Measurements from ENCODE around the gene FHAD1. TPM values are rescaled to one million over a fixed set of nuclear protein-coding genes. Genes with fewer than 3 reads are reported as not detected.

FHAD1 gene
- total and polyA plus RNA-seq, 10 of the 15 experiments (the other 5 are each of a cell fraction or from before 2014, with no cell fraction given) = 0.09 to 1.0 (median 0.32) TPM; not detected in 2

DNA sequence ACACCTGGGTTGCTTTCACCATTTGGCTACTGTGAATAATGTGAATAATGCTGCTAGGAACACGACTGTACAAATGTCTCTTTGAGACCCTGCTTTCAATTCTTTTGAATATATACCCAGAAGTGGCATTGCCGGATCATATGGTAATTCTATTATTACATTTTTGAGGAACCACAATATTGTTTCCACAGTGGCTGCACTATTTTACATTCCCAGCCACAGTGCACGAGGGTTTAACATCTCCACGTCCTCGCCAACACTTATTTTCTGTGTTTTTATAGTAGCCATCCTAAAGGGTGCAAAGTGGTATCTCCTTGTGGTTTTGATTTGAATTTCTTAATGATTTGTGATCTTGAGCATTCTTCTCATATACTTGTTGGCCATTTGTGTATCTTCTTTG is 15.7 kb downstream of the FHAD1 start:
- Histone ChIP-seq H2AFZ (ENCODE audit: control insufficient read depth, low read depth, low read length) (no peak overlapping the region), H3K4me1 (ENCODE audit: control insufficient read depth, insufficient read depth, low read length) (peaks cover 19% of the 10 kb centered on the region), H3K27me3 (replicated peaks in 1 of 2; ENCODE audit: control insufficient read depth in 2 of 2, insufficient read depth in 2 of 2, low read length in 1 of 2) (no peaks in the 10 kb centered on the region), H3K9me3 (replicated peaks; ENCODE audit: control insufficient read depth, insufficient read depth, low read length) (peaks cover 1% of the 10 kb centered on the region; the same call in 1 of the 3 replicates), H4K20me1 (ENCODE audit: control insufficient read depth, insufficient read depth) (no peaks in the 10 kb centered on the region), H3K4me2 (ENCODE audit: control insufficient read depth, insufficient read depth) (no peak overlapping the region), H3K79me2 (ENCODE audit: control insufficient read depth, insufficient read depth, low read length) (no peaks in the 10 kb centered on the region), H3K9ac (ENCODE audit: control insufficient read depth, insufficient read depth, low read length) (no peak overlapping the region), H3K4me3 (no peak overlapping the region), H3K27ac (ENCODE audit: control insufficient read depth, insufficient read depth) (no peak overlapping the region), H3K36me3 (ENCODE audit: control insufficient read depth in 2 of 2, insufficient read depth in 2 of 2, low read length in 1 of 2) (no peaks in the 10 kb centered on the region)
- TF ChIP-seq MTA2 (IDR thresholded peaks at IDR 0.05; ENCODE audit: low read depth) (no peak), STAT3 (IDR thresholded peaks at IDR 0.05; ENCODE audit: low read depth, low read length) (no peak)
- TF ChIP-seq, protein P1, sequence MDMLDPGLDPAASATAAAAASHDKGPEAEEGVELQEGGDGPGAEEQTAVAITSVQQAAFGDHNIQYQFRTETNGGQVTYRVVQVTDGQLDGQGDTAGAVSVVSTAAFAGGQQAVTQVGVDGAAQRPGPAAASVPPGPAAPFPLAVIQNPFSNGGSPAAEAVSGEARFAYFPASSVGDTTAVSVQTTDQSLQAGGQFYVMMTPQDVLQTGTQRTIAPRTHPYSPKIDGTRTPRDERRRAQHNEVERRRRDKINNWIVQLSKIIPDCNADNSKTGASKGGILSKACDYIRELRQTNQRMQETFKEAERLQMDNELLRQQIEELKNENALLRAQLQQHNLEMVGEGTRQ (IDR thresholded peaks at IDR 0.05; ENCODE audit: borderline replicate concordance, low read depth, low read length) = no peak
- TF ChIP-seq, protein P2, sequence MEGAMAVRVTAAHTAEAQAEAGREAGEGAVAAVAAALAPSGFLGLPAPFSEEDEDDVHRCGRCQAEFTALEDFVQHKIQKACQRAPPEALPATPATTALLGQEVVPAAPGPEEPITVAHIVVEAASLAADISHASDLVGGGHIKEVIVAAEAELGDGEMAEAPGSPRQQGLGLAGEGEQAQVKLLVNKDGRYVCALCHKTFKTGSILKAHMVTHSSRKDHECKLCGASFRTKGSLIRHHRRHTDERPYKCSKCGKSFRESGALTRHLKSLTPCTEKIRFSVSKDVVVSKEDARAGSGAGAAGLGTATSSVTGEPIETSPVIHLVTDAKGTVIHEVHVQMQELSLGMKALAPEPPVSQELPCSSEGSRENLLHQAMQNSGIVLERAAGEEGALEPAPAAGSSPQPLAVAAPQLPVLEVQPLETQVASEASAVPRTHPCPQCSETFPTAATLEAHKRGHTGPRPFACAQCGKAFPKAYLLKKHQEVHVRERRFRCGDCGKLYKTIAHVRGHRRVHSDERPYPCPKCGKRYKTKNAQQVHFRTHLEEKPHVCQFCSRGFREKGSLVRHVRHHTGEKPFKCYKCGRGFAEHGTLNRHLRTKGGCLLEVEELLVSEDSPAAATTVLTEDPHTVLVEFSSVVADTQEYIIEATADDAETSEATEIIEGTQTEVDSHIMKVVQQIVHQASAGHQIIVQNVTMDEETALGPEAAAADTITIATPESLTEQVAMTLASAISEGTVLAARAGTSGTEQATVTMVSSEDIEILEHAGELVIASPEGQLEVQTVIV (IDR thresholded peaks at IDR 0.05; ENCODE audit: borderline replicate concordance, partially characterized antibody) = no peak
- ChIA-PET SMC1A (ENCODE audit: uncharacterized antibody, unreplicated experiment) (interaction anchor here (0.9 to 5.3 kb wide), 9 partner anchors 8 to 104 kb away, joined by 3 to 46 read pairs (median 6); partner anchors contain the start of gene FHAD1), RAD21 (ENCODE audit: unreplicated experiment) (interaction anchor here (1.7 to 3.0 kb wide), 4 partner anchors 9 to 31 kb away, joined by 4 to 18 read pairs (median 15); no protein-coding TSS in a partner anchor), CTCF (interaction anchor here (0.7 to 2.8 kb wide), 7 partner anchors 9 to 166 kb away, joined by 3 to 22 read pairs (median 7); partner anchors contain the start of gene TMEM51), POLR2A (interaction anchor here (0.7 to 4.7 kb wide), 5 partner anchors 12 to 111 kb away, joined by 3 to 17 read pairs (median 9); partner anchors contain the start of gene FHAD1)
- ATAC-seq (no peak), DNase-seq (ENCODE audit: low read depth, low spot score) (no peak), FAIRE-seq (no peak)
- intact Hi-C loops (cut with micrococcal nuclease; ENCODE audit: unreplicated experiment) (no loop called here), in situ Hi-C loops (cut with MboI) (no loop called here)
- WGBS (ENCODE audit: insufficient coverage, insufficient replicate concordance, low lambda C conversion rate, missing lambda C conversion rate) = 54% methylated on average over 5 of the region's 5 CpGs
- no TSS peak for BruUV-seq (replicated peaks)
